HG03469 (cell line): Measurements from ENCODE around the gene CD163L1.
"Not testable (repeated sequence)": the region's sequence is repeated elsewhere in the genome, so short reads cannot be mapped to it uniquely, and the experiment has no call there.

ENCODE experiments used
- ATAC-seq: cut with Tn5 transposase; IDR thresholded peaks from one replicate; pipeline ENCODE4 v1.9.1; 2021; ENCODE audit warnings: mild to moderate bottlenecking, moderate library complexity, moderate number of reproducible peaks; ENCODE audit not compliant: unreplicated experiment

The CD163L1 gene

GRCh38 chr12:7444076-7444475 is at the start of gene CD163L1:
CD163L1 (minus strand) TSS chr12:7444153; CDS start chr12:7444127, 26 bp downstream.
- ATAC-seq: no peak

GRCh38 chr12:7493006-7493405 is 49.1 kb upstream of the CD163L1 start:
- no peak for ATAC-seq

- ATAC-seq: no peak
Observed at GRCh38 chr12:7486512-7486911, 42.6 kb upstream of the CD163L1 start.

- ATAC-seq: no peak
Observed at GRCh38 chr12:7485095-7485494, 41.1 kb upstream of the CD163L1 start.

- ATAC-seq: no peak
Observed at GRCh38 chr12:7483343-7483742, 39.4 kb upstream of the CD163L1 start.

GRCh38 chr12:7479771-7480170 is 35.8 kb upstream of the CD163L1 start:
- ATAC-seq: no peak

GRCh38 chr12:7472060-7472459 is 28.1 kb upstream of the CD163L1 start:
- ATAC-seq: no peak

- ATAC-seq: no peak
Observed at GRCh38 chr12:7460375-7461259, 16.7 kb upstream of the CD163L1 start.

GRCh38 chr12:7459973-7460372 is 16.0 kb upstream of the CD163L1 start:
- no peak for ATAC-seq

GRCh38 chr12:7451756-7452155 is 7.8 kb upstream of the CD163L1 start:
- no peak for ATAC-seq

- no peak for ATAC-seq
Observed at GRCh38 chr12:7450667-7451066, 6.7 kb upstream of the CD163L1 start.

- ATAC-seq: no peak
Observed at GRCh38 chr12:7448099-7448498, 4.1 kb upstream of the CD163L1 start.

- ATAC-seq: no peak
Observed at GRCh38 chr12:7444537-7444936, 584 bp upstream of the CD163L1 start.

GRCh38 chr12:7441216-7441615 is 2.7 kb downstream of the CD163L1 start:
- no peak for ATAC-seq

- no peak for ATAC-seq
Observed at GRCh38 chr12:7439579-7440505, 4.1 kb downstream of the CD163L1 start.

GRCh38 chr12:7438291-7438995 is 5.5 kb downstream of the CD163L1 start:
- not testable (repeated sequence) for ATAC-seq

GRCh38 chr12:7437494-7437893 is 6.5 kb downstream of the CD163L1 start:
- ATAC-seq: not testable (repeated sequence)

GRCh38 chr12:7434670-7435069 is 9.3 kb downstream of the CD163L1 start:
- ATAC-seq: no peak

GRCh38 chr12:7433276-7433822 is 10.6 kb downstream of the CD163L1 start:
- no peak for ATAC-seq

- ATAC-seq: no peak
Observed at GRCh38 chr12:7431993-7432685, 11.8 kb downstream of the CD163L1 start.
